Breast epithelium (tissue), 3 donors: ENCODE results near the gene SBK2.

ENCODE experiments used
- CTCF ChIP-seq, 3 donors: fragments of 450-650 bp; IDR thresholded peaks; one replicate each; pipeline ENCODE4 v1.5.1; 2016 to 2017; ENCODE audit warnings: antibody characterized with exemption in 3 of 3, mild to moderate bottlenecking in 3 of 3, moderate library complexity in 3 of 3
- POLR2A ChIP-seq: fragments of 450-650 bp; IDR thresholded peaks from one replicate; pipeline ENCODE4 v1.6.1; 2016; ENCODE audit warnings: antibody characterized with exemption, mild to moderate bottlenecking, moderate library complexity

- TF ChIP-seq CTCF (IDR thresholded peaks at IDR 0.05) (no peak), POLR2A (no peak)
Observed at GRCh38 chr19:55554741-55555152, 17.8 kb upstream of the SBK2 start.
